Neuronal stem cell (in vitro differentiated cells): Measurements from ENCODE around the gene CCDC28A.

Experiments
- DNase-seq: peaks from one replicate; pipeline ENCODE4 v3.0.0-alpha.2; 2013; ENCODE audit warnings: low spot score
- H2AFZ ChIP-seq: one replicate; pipeline ENCODE4 v1.6.1; 2013; ENCODE audit warnings: mild to moderate bottlenecking, low read length, inconsistent platforms
- H2AK5ac ChIP-seq: 2 replicates; pipeline ENCODE4 v1.6.1; 2013; ENCODE audit warnings: low read depth, mild to moderate bottlenecking, inconsistent platforms, low read length, moderate library complexity, mixed read lengths
- H2BK120ac ChIP-seq: 2 replicates; pipeline ENCODE4 v1.6.1; 2013; ENCODE audit warnings: low read depth, mild to moderate bottlenecking, inconsistent platforms, low read length, moderate library complexity, mixed read lengths
- H2BK12ac ChIP-seq: one replicate; pipeline ENCODE4 v1.6.1; 2013; ENCODE audit warnings: low read length, inconsistent platforms
- H2BK15ac ChIP-seq: 2 replicates; pipeline ENCODE4 v1.6.1; 2013; ENCODE audit warnings: mild to moderate bottlenecking, low read length, inconsistent platforms, mixed read lengths
- H2BK5ac ChIP-seq: one replicate; pipeline ENCODE4 v1.6.1; 2013; ENCODE audit warnings: inconsistent platforms, mild to moderate bottlenecking, low read length, moderate library complexity
- H3K14ac ChIP-seq: one replicate; pipeline ENCODE4 v1.6.1; 2013; ENCODE audit warnings: low read length, inconsistent platforms
- H3K18ac ChIP-seq: 2 replicates; pipeline ENCODE4 v1.6.1; 2013; ENCODE audit warnings: low read length, inconsistent platforms
- H3K23ac ChIP-seq: 2 replicates; pipeline ENCODE4 v1.6.1; 2013; ENCODE audit warnings: low read depth, mild to moderate bottlenecking, mixed read lengths, low read length, inconsistent platforms; ENCODE audit not compliant: poor library complexity
- H3K27ac ChIP-seq: replicated peaks from 3 replicates; pipeline ENCODE4 v1.5.1; 2013; ENCODE audit warnings: low read length, inconsistent platforms
- H3K27me3 ChIP-seq, 3 experiments: 2 replicates each; pipeline ENCODE4 v1.6.1; 2013; ENCODE audit warnings: low read length in 3 of 3, mild to moderate bottlenecking in 2 of 3, inconsistent platforms in 1 of 3, low read depth in 1 of 3, mixed read lengths in 1 of 3, moderate library complexity in 1 of 3; ENCODE audit not compliant: control insufficient read depth in 3 of 3, insufficient read depth in 3 of 3
- H3K36me3 ChIP-seq, 2 donors: replicated peaks in 1 of 2; 2 replicates each; pipeline ENCODE4 v1.6.1; 2013; ENCODE audit warnings: low read length in 2 of 2; ENCODE audit not compliant: control insufficient read depth in 2 of 2, insufficient read depth in 2 of 2
- H3K4ac ChIP-seq: 2 replicates; pipeline ENCODE4 v1.6.1; 2013; ENCODE audit warnings: inconsistent platforms, mild to moderate bottlenecking, low read length, moderate library complexity
- H3K4me1 ChIP-seq, 2 donors: 1 replicate in 1 of 2; 2 replicates in 1 of 2; pipeline ENCODE4 v1.6.1; 2013; ENCODE audit warnings: low read length in 2 of 2, low read depth in 1 of 2; ENCODE audit not compliant: control insufficient read depth in 2 of 2, insufficient read depth in 1 of 2
- H3K4me2 ChIP-seq: one replicate; pipeline ENCODE4 v1.6.1; 2013; ENCODE audit warnings: mild to moderate bottlenecking, low read length, inconsistent platforms; ENCODE audit not compliant: insufficient read depth, poor library complexity, severe bottlenecking
- H3K4me3 ChIP-seq, 2 donors: 2 replicates each; pipeline ENCODE4 v1.5.1; 2013; ENCODE audit warnings: low read length in 2 of 2, mild to moderate bottlenecking in 2 of 2, inconsistent platforms in 1 of 2, moderate library complexity in 1 of 2
- H3K79me1 ChIP-seq: one replicate; pipeline ENCODE4 v1.6.1; 2013; ENCODE audit warnings: low read depth, mild to moderate bottlenecking, inconsistent platforms, low read length, moderate library complexity
- H3K9ac ChIP-seq: one replicate; pipeline ENCODE4 v1.6.1; 2013; ENCODE audit warnings: mild to moderate bottlenecking, low read depth, low read length, inconsistent platforms; ENCODE audit not compliant: poor library complexity
- H3K9me3 ChIP-seq, 2 donors: replicated peaks in 1 of 2; 2 replicates each; pipeline versions ENCODE3 to v1.6.1; 2013; ENCODE audit warnings: low read length in 2 of 2, mild to moderate bottlenecking in 2 of 2, inconsistent platforms in 1 of 2, low read depth in 1 of 2, mixed read lengths in 1 of 2, moderate library complexity in 1 of 2; ENCODE audit not compliant: control insufficient read depth in 2 of 2, insufficient read depth in 1 of 2
- H4K8ac ChIP-seq: one replicate; pipeline ENCODE4 v1.6.1; 2013; ENCODE audit warnings: low read depth, mild to moderate bottlenecking, inconsistent platforms, low read length, moderate library complexity
- H4K91ac ChIP-seq: one replicate; pipeline ENCODE4 v1.6.1; 2013; ENCODE audit warnings: low read length, low read depth, mild to moderate bottlenecking, inconsistent platforms; ENCODE audit not compliant: poor library complexity
- WGBS, 2 donors: extraction: QIAGEN DNeasy Blood & Tissue Kit; methylation state at CpG; one replicate each; pipeline ENCODE4 v1.1.7; 2013; ENCODE audit warnings: missing lambda C conversion rate in 2 of 2, mixed read lengths in 1 of 2; ENCODE audit not compliant: insufficient read length in 2 of 2, insufficient replicate concordance in 1 of 2; ENCODE audit errors: extremely low coverage in 2 of 2; 5-methylcytosine and 5-hydroxymethylcytosine counted together

The CCDC28A gene

GRCh38 chr6:138800377-138801150, 27.0 kb downstream of the CCDC28A start:
- H2AFZ ChIP-seq, result peak overlapping the region; percentile 64
- no peak overlapping the region for H2BK120ac ChIP-seq
- peaks cover 0 to 1% (median 0%) of the 10 kb centered on the region in 3 experiments for H3K27me3 ChIP-seq
- H2BK15ac ChIP-seq, result no peak overlapping the region
- H3K14ac ChIP-seq, result no peak overlapping the region
- H3K23ac ChIP-seq, result no peak overlapping the region
- H3K9me3 ChIP-seq, result peaks cover 0 to 3% of the 10 kb centered on the region in 2 donors
- DNase-seq, result no peak
- no peaks in the 10 kb centered on the region for H3K79me1 ChIP-seq
- H3K4ac ChIP-seq, result no peak overlapping the region
- no peak overlapping the region for H3K9ac ChIP-seq
- no peak overlapping the region for H4K8ac ChIP-seq
- no peak overlapping the region for H2BK5ac ChIP-seq
- no peak overlapping the region for H2BK12ac ChIP-seq
- no peak overlapping the region for H3K4me2 ChIP-seq
- no CpG with 5 or more reads among the region's 2 CpGs for WGBS, 2 donors
- no peak overlapping the region for H3K18ac ChIP-seq
- no peaks in the 10 kb centered on the region for H3K36me3 ChIP-seq
- H3K4me1 ChIP-seq, result peaks cover 3 to 10% of the 10 kb centered on the region in 2 donors
- no peak overlapping the region for H4K91ac ChIP-seq
- no peak overlapping the region for H2AK5ac ChIP-seq
- no peak overlapping the region for H3K4me3 ChIP-seq
- no peak overlapping the region for H3K27ac ChIP-seq

GRCh38 chr6:138803331-138803730, 29.8 kb downstream of the CCDC28A start:
- WGBS, 2 donors, result no CpG with 5 or more reads among the region's 2 CpGs
- Histone ChIP-seq H2BK12ac (no peak overlapping the region), H2AK5ac (no peak overlapping the region), H2BK5ac (no peak overlapping the region), H3K36me3 (no peaks in the 10 kb centered on the region), H3K9ac (no peak overlapping the region), H3K79me1 (no peaks in the 10 kb centered on the region), H3K18ac (no peak overlapping the region), H3K4me1 (peaks cover 0 to 4% of the 10 kb centered on the region in 2 donors), H3K9me3 (peaks cover 0 to 3% of the 10 kb centered on the region in 2 donors), H3K23ac (no peak overlapping the region), H2AFZ (no peak overlapping the region), H4K91ac (no peak overlapping the region), H3K4me2 (no peak overlapping the region), H3K4me3 (no peak overlapping the region), H3K4ac (no peak overlapping the region), H3K27me3 (no peaks in the 10 kb centered on the region), H2BK120ac (no peak overlapping the region), H3K27ac (no peak overlapping the region), H2BK15ac (no peak overlapping the region), H3K14ac (no peak overlapping the region), H4K8ac (no peak overlapping the region)
- no peak for DNase-seq

GRCh38 chr6:138803861-138804260, 30.3 kb downstream of the CCDC28A start:
- no peaks in the 10 kb centered on the region for H3K79me1 ChIP-seq
- no peak overlapping the region for H2BK12ac ChIP-seq
- H2BK15ac ChIP-seq, result no peak overlapping the region
- H3K36me3 ChIP-seq, result no peaks in the 10 kb centered on the region
- H3K27me3 ChIP-seq, result no peaks in the 10 kb centered on the region
- no peaks in the 10 kb centered on the region for H3K4me1 ChIP-seq
- no peak for DNase-seq
- H4K91ac ChIP-seq, result no peak overlapping the region
- H2BK5ac ChIP-seq, result no peak overlapping the region
- H3K27ac ChIP-seq, result no peak overlapping the region
- H3K4me3 ChIP-seq, result no peak overlapping the region
- no peak overlapping the region for H3K4me2 ChIP-seq
- 100% methylated on average over 1 of the region's 4 CpGs; no CpG with 5 or more reads in 1 of the 2 donors for WGBS, 2 donors
- H3K9ac ChIP-seq, result no peak overlapping the region
- peaks cover 0 to 3% of the 10 kb centered on the region in 2 donors for H3K9me3 ChIP-seq
- no peak overlapping the region for H3K14ac ChIP-seq
- H2AK5ac ChIP-seq, result no peak overlapping the region
- no peak overlapping the region for H2AFZ ChIP-seq
- no peak overlapping the region for H4K8ac ChIP-seq
- H2BK120ac ChIP-seq, result no peak overlapping the region
- no peak overlapping the region for H3K4ac ChIP-seq
- H3K18ac ChIP-seq, result no peak overlapping the region
- H3K23ac ChIP-seq, result no peak overlapping the region

GRCh38 chr6:138805016-138805765, 31.6 kb downstream of the CCDC28A start:
- Histone ChIP-seq H2BK5ac (no peak overlapping the region), H3K18ac (no peak overlapping the region), H3K14ac (no peak overlapping the region), H3K9ac (no peak overlapping the region), H2AFZ (peak overlapping the region; percentile 24), H3K9me3 (peaks cover 0 to 1% of the 10 kb centered on the region in 2 donors), H4K8ac (no peak overlapping the region), H3K4ac (no peak overlapping the region), H3K4me1 (no peaks in the 10 kb centered on the region), H3K27me3 (no peaks in the 10 kb centered on the region), H2AK5ac (no peak overlapping the region), H3K27ac (no peak overlapping the region), H3K36me3 (no peaks in the 10 kb centered on the region), H2BK12ac (no peak overlapping the region), H3K23ac (no peak overlapping the region), H3K4me3 (no peak overlapping the region), H4K91ac (no peak overlapping the region), H3K4me2 (no peak overlapping the region), H2BK15ac (no peak overlapping the region), H2BK120ac (no peak overlapping the region), H3K79me1 (no peaks in the 10 kb centered on the region)
- WGBS, 2 donors, result no CpG with 5 or more reads among the region's 9 CpGs
- no peak for DNase-seq
